Right lobe of liver (tissue), 6 donors: ENCODE data around the gene PTPN9. TPM values are rescaled to one million over a fixed set of nuclear protein-coding genes. Genes with fewer than 3 reads are reported as not detected.
A peak's percentile ranks its signal among the peaks of the same experiment; 100 is the strongest.

Experiments used
- ATAC-seq, 4 donors: fragments of 200-7000 bp; cut with Tn5 transposase; one replicate each; pipeline ENCODE4 v1.9.1; 2020; ENCODE audit warnings: mild to moderate bottlenecking in 4 of 4, moderate library complexity in 4 of 4
- DNase-seq, 3 donors: peaks; one replicate each; pipeline ENCODE4 v3.0.0-alpha.2; 2020
- H3K27ac ChIP-seq, 3 donors: fragments of 200-600 bp; one replicate each; pipeline ENCODE4 v1.8.0; 2022
- H3K27me3 ChIP-seq, 2 donors: fragments of 200-600 bp; one replicate each; pipeline ENCODE4 v1.8.0; 2022
- H3K36me3 ChIP-seq, 4 donors: fragments of 200-600 bp; sonication (generic) in 1 of 4; one replicate each; pipeline versions ENCODE4 v1.5.1 to v1.8.0; 2017 to 2022; ENCODE audit warnings: control low read depth in 1 of 4
- H3K4me1 ChIP-seq, 4 donors: fragments of 200-600 bp; sonication (generic) in 1 of 4; one replicate each; pipeline versions ENCODE4 v1.5.1 to v1.8.0; 2017 to 2022; ENCODE audit warnings: control low read depth in 1 of 4
- H3K4me3 ChIP-seq, 3 donors: fragments of 200-600 bp; one replicate each; pipeline ENCODE4 v1.8.0; 2022
- H3K9me3 ChIP-seq, 4 donors: fragments of 200-600 bp; sonication (generic) in 1 of 4; one replicate each; pipeline versions ENCODE4 v1.5.1 to v1.8.0; 2017 to 2022; ENCODE audit warnings: control low read depth in 1 of 4
- CTCF ChIP-seq, 4 donors: fragments of 200-600 bp in 3 of 4; fragments of 450-650 bp in 1 of 4; IDR thresholded peaks; one replicate each; pipeline versions ENCODE4 v1.5.1 to v1.8.0; 2016 to 2022; ENCODE audit warnings: antibody characterized with exemption in 4 of 4, mild to moderate bottlenecking in 2 of 4
- POLR2A ChIP-seq: fragments of 450-650 bp; IDR thresholded peaks from one replicate; pipeline ENCODE4 v1.6.1; 2017; ENCODE audit warnings: antibody characterized with exemption, mild to moderate bottlenecking
- WGBS: methylation state at CpG from one replicate; pipeline ENCODE4 v1.1.6; 2018; ENCODE audit warnings: low coverage, low lambda C conversion rate; ENCODE audit not compliant: insufficient coverage; ENCODE audit errors: missing lambda C conversion rate; 5-methylcytosine and 5-hydroxymethylcytosine counted together
- intact Hi-C, 2 donors: fragments of 100-400 bp; cut with DNase I; formaldehyde crosslinking; loops; one replicate each; pipeline versions ENCODE4 v1.11.2 to v1.14.1; 2022
- long read RNA-seq: library from polyadenylated mRNA; unstranded; transcript quantifications from one replicate; pipeline ENCODE4 v2.0.0, GENCODE V29; 2019
- total RNA-seq, 6 experiments: library from RNA; depleted of rRNA in 2 of 6; stranded (reverse); fragments of >200 nt in 2 of 6; fragmentation: NEBNext Ultra II Directional in 3 of 6; extraction: Animal tissue kit (Norgen Biotek cat#: 25700) in 3 of 6; gene quantifications; one replicate each; pipeline versions ENCODE4 v1.1.0 to v1.2.4, GENCODE V29; 2016 to 2023
- donor health status: DM: no; HTN: yes; CAD: no.
- donor health status: DM: no; HTN: no; CAD: no.
- donor health status: DM: no; HTN: no; CAD: no.
- donor health status: DM: no; HTN: yes; CAD: no.
- donor health status: DM: no; HTN: yes; CAD: no.

Gene PTPN9
- 10 to 100 TPM in 3 of 6 experiments, 1 to 10 TPM in 3; 7.6 to 15.4 (median 10.0) TPM for total RNA-seq
- long read RNA-seq, partial matches to known transcripts, result 1 of 1 reads
- long read RNA-seq, other reads (novel, unspliced or antisense), result 0 of 1 reads

DNA sequence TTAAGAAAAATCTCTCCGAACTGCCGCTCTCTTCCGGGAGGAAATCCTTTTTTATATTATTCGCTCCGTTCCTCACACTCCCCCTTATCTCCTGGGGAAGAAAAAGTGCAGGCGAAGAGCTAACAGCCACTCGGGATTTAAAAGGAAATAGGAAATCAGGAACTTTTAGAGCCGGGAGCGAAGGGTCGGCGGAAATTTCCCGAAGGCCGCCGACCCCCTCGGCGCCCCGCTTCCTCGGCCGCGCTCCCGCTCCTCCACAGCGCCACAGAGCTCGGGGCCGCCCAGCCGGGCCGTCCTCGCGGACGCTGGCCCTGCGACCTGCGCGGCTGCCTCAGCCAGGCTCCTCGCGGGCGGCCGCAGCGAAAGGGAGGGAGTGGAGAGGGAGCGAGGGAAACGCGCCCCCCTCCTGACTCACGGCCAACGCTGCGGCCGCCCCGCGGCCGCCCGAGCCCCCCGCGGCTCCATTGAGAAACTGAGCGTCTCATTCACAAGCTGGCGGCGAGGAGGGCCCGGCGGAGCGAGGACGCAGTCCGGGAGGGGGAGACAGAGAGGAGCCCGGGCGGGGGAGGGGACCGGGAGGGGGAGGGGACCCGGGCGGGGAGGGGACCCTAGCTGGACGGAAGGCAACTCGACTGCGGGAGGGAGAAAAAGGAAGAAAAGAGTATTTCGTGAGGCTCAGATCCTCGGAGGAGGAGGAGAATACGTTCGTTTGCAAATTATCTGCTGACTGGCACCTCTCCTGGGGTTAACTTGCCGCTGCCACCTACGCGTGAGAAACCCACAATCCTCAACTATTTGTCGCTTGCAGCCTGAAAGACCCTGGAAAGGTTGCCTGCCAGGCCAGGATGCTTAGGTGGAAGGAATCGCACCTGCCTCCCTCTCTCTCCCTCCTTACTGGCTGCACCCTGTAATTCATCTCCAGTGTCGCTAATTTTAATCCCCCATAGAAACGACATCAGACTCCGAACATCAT lies at the start of gene PTPN9:
Gene PTPN9 (minus strand): TSS at position 368 of the 973 bp plus-strand sequence. CDS start 539 bp downstream, outside the sequence.
- Histone ChIP-seq H3K27ac (peak within 1 kb of the TSS; percentile 76 to 85 (median 81)), H3K36me3 (no peaks in the 10 kb centered on the region), H3K4me3 (peak within 1 kb of the TSS; percentile 72 to 94 (median 92)), H3K9me3 (no peaks in the 10 kb centered on the region), H3K27me3 (no peaks in the 10 kb centered on the region), H3K4me1 (peaks cover 0 to 18% (median 4%) of the 10 kb centered on the region in 4 donors)
- intact Hi-C loops, result no loop called here
- TF ChIP-seq POLR2A (no peak), CTCF (IDR thresholded peaks at IDR 0.05) (peak; percentile 10 to 49 (median 38))
- ATAC-seq (peak; percentile 86 to 90 (median 88)), DNase-seq (peak; percentile 84 to 88 (median 85))
- 1% methylated on average over 49 of the region's 78 CpGs for WGBS

DNA sequence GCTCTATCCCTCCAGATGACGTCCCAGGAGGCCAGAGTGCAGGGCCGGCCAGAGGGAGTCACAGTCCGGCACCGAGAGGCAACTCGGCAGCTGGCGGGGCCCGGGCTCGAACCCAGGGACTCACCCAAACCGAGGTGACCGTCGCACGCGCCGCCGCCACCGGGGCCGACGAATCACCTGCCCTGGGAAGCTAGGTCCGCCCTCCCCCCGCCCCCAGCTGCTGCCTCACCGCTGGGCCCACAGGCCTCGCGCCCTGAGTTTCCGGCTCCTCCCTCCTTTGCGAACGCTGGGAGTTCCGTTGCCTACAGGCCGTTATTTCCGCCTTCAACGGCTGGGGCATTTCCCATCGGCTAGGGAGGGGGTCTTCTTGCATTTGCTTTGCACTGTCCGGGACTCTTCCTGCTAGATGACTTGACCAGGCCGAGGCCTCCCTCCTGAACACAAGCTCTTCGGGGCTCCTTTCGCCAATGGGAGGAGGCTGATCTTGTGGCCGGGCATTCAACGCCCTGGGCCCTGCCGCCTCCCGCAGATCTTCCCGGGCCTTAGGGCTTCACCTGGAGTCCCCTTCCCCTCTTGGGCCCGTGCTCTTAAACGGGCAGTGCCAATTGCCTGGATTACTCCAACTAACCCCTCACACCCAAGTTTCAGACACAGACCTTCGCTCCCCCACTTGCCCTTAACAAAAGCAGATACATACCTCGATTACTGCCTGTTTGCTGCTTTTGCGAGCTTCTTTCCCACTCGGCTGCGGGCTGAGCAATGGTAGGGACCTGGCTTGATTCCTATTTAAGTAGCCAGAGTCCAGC lies 46.6 kb upstream of the PTPN9 start, which contains the start of gene SNUPN:
Gene SNUPN (minus strand): TSS at position 184 of the 806 bp plus-strand sequence. CDS start 4,674 bp downstream, outside the sequence.
- peaks cover 0 to 6% (median 2%) of the 10 kb centered on the region in 4 donors for H3K4me1 ChIP-seq
- H3K27ac ChIP-seq, result peak within 1 kb of the TSS; percentile 95 to 98 (median 96)
- WGBS, result under 1% methylated on average over 17 of the region's 47 CpGs
- TF ChIP-seq POLR2A (peak; percentile 62), CTCF (IDR thresholded peaks at IDR 0.05) (no peak)
- ATAC-seq (peak; percentile 96 to 98 (median 96)), DNase-seq (peak; percentile 96 to 97 (median 96))
- no peaks in the 10 kb centered on the region for H3K9me3 ChIP-seq
- peaks cover 0 to under 1% (median 0%) of the 10 kb centered on the region in 4 donors for H3K36me3 ChIP-seq
- no peaks in the 10 kb centered on the region for H3K27me3 ChIP-seq
- intact Hi-C loops, result no loop called here
- peak within 1 kb of the TSS; percentile 96 to 99 (median 98) for H3K4me3 ChIP-seq

DNA sequence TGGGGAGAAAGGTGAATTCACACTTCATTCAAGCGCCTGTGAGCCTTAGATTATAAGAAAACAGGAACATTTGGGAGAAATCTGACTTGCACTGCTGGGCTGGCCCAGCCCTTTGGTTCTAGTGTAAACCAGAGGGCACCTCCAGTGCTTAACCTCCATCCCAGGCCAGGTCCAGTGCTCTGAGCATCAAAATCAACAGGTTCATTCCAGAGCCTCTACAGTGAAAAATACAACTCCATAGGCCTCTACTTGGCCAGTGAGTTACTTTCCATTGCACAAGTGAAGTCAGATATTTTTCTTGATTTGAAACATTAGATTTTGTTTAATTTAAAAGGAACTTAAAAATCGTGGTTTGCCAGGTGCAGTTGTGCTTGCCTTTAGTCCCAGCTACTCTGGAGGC lies 43.4 kb upstream of the PTPN9 start:
- Histone ChIP-seq H3K9me3 (no peaks in the 10 kb centered on the region), H3K4me1 (peaks cover 0 to 6% (median 2%) of the 10 kb centered on the region in 4 donors), H3K27me3 (no peaks in the 10 kb centered on the region), H3K27ac (no peak overlapping the region), H3K36me3 (peaks cover 0 to 31% (median 0%) of the 10 kb centered on the region in 4 donors), H3K4me3 (no peak overlapping the region)
- ATAC-seq (no peak), DNase-seq (no peak)
- WGBS, result 79% methylated on average over 2 of the region's 2 CpGs
- intact Hi-C loops, result no loop called here
- TF ChIP-seq CTCF (IDR thresholded peaks at IDR 0.05), result no peak
- no peak for TF ChIP-seq POLR2A

GRCh38 chr15:75620841-75621391 lies 41.8 kb upstream of the PTPN9 start:
- TF ChIP-seq CTCF (IDR thresholded peaks at IDR 0.05), result no peak
- TF ChIP-seq POLR2A, result no peak
- no peaks in the 10 kb centered on the region for H3K9me3 ChIP-seq
- H3K36me3 ChIP-seq, result peaks cover 0 to 47% (median 8%) of the 10 kb centered on the region in 4 donors
- H3K4me3 ChIP-seq, result no peak overlapping the region
- intact Hi-C loops, result no loop called here
- no peaks in the 10 kb centered on the region for H3K27me3 ChIP-seq
- WGBS, result 31% methylated on average over 2 of the region's 7 CpGs
- H3K4me1 ChIP-seq, result no peaks in the 10 kb centered on the region
- ATAC-seq (no peak), DNase-seq (no peak)
- H3K27ac ChIP-seq, result peak overlapping the region in 1 of 3 donors; percentile 9
